ENCODE data around the gene SCYL2.

SCYL2 gene

DNA sequence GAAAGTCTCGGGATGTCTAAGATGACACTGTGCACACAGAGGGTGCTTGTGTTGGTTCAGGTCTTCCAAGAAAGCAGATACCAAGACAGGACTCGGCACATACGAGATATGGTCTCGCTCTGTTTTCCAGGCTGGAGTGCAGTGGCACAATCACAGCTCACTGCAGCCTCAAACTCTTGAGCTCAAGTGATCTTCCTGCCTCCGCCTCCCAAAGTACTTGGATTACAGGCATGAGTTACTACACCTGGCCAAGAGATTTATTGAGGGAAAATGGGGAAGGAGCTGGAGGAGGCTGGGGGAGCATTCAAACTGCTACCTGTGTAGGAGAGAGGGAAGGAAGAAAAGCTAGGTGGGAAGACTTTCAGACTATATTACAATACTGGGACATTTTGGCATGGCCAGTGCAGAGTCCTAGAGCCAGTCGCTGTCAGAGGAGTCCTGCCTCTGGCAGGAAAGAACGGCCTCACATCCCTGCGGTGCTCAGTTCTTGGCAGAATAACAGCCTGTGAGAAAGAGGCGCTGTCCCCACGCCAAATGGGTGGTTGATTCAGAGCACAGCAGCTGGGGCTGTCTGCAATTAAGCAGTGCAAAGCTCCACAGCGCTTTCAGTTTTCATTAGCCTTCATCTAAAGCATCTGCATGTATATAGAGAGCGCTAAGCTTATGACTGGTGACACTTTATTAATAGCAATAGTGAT lies 108.2 kb downstream of the SCYL2 start:
- peak; percentile 38; the same call in 2 of the 3 replicates for ATAC-seq
- TF ChIP-seq OSR1 (CRISPR knock-in tag; IDR thresholded peaks at IDR 0.05) (no peak), TOX (CRISPR knock-in tag; IDR thresholded peaks at IDR 0.05; ENCODE audit: borderline replicate concordance) (no peak), TCF4 (CRISPR knock-in tag; IDR thresholded peaks at IDR 0.05; ENCODE audit: borderline replicate concordance) (no peak), GLIS3 (CRISPR knock-in tag; IDR thresholded peaks at IDR 0.05) (no peak)

DNA sequence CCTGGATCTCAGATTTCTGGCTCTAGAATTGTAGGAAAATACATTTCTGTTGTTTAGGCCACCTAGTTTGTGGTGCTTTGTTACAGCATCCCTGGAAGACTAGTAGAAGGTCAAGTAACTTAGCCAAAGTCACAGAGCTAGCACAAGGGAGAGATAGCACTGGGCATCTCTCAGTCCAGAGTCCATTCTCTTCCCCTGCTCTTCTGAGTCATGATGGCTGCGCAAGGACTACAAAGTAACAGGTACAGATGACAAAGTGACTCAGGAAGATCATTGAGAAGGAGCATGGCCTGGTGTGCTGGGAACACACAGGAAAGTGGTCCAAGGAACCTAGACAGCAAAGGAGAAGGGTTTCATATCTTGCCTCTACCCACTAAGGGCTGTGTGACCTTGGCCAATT lies 109.2 kb downstream of the SCYL2 start:
- no peak for ATAC-seq
- TF ChIP-seq ZFP30 (CRISPR knock-in tag; IDR thresholded peaks at IDR 0.05) (no peak), OSR1 (CRISPR knock-in tag; IDR thresholded peaks at IDR 0.05) (no peak), ARNTL (CRISPR knock-in tag; IDR thresholded peaks at IDR 0.05; ENCODE audit: borderline replicate concordance, low read depth) (no peak), ZC3H10 (CRISPR knock-in tag; IDR thresholded peaks at IDR 0.05) (no peak)

DNA sequence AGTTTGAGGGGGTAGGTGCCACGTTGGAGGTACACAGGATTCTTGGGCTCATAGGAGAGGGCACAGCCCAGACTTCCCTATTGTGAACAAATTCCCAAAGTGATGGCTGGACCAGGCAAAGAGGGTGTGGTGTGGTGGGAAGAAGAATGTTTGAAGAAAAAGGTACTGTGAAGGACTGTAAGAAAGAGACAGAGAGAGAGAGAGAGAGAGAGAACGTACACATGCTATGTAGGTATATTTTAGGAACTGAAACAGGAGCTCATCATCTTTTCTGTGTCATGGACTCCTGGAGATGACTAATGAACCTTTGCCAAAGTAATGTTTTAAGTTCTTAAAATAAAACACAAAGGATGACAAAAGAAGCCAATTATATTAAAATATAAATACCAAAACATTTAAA lies 114.4 kb downstream of the SCYL2 start:
- no peak for ATAC-seq
- TF ChIP-seq, protein P1, sequence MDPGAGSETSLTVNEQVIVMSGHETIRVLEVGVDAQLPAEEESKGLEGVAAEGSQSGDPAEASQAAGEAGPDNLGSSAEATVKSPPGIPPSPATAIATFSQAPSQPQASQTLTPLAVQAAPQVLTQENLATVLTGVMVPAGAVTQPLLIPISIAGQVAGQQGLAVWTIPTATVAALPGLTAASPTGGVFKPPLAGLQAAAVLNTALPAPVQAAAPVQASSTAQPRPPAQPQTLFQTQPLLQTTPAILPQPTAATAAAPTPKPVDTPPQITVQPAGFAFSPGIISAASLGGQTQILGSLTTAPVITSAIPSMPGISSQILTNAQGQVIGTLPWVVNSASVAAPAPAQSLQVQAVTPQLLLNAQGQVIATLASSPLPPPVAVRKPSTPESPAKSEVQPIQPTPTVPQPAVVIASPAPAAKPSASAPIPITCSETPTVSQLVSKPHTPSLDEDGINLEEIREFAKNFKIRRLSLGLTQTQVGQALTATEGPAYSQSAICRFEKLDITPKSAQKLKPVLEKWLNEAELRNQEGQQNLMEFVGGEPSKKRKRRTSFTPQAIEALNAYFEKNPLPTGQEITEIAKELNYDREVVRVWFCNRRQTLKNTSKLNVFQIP (CRISPR knock-in tag; IDR thresholded peaks at IDR 0.05; ENCODE audit: borderline replicate concordance, low read depth): no peak
- TF ChIP-seq ESRRG (CRISPR knock-in tag; IDR thresholded peaks at IDR 0.05) (no peak), SNAI2 (CRISPR knock-in tag; IDR thresholded peaks at IDR 0.05) (no peak), BACH2 (CRISPR knock-in tag; IDR thresholded peaks at IDR 0.05; ENCODE audit: borderline replicate concordance) (no peak), ISL1 (CRISPR knock-in tag; IDR thresholded peaks at IDR 0.05) (no peak), CSDC2 (CRISPR knock-in tag; IDR thresholded peaks at IDR 0.05) (no peak), ZNF565 (CRISPR knock-in tag; conservative IDR thresholded peaks at IDR 0.05; ENCODE audit: low read depth) (no peak), OSR1 (CRISPR knock-in tag; IDR thresholded peaks at IDR 0.05) (no peak)
- TF ChIP-seq, protein P2, sequence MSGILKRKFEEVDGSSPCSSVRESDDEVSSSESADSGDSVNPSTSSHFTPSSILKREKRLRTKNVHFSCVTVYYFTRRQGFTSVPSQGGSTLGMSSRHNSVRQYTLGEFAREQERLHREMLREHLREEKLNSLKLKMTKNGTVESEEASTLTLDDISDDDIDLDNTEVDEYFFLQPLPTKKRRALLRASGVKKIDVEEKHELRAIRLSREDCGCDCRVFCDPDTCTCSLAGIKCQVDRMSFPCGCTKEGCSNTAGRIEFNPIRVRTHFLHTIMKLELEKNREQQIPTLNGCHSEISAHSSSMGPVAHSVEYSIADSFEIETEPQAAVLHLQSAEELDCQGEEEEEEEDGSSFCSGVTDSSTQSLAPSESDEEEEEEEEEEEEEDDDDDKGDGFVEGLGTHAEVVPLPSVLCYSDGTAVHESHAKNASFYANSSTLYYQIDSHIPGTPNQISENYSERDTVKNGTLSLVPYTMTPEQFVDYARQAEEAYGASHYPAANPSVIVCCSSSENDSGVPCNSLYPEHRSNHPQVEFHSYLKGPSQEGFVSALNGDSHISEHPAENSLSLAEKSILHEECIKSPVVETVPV (CRISPR knock-in tag; IDR thresholded peaks at IDR 0.05): no peak
- TF ChIP-seq, protein P3, sequence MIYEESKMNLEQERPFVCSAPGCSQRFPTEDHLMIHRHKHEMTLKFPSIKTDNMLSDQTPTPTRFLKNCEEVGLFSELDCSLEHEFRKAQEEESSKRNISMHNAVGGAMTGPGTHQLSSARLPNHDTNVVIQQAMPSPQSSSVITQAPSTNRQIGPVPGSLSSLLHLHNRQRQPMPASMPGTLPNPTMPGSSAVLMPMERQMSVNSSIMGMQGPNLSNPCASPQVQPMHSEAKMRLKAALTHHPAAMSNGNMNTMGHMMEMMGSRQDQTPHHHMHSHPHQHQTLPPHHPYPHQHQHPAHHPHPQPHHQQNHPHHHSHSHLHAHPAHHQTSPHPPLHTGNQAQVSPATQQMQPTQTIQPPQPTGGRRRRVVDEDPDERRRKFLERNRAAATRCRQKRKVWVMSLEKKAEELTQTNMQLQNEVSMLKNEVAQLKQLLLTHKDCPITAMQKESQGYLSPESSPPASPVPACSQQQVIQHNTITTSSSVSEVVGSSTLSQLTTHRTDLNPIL (CRISPR knock-in tag; IDR thresholded peaks at IDR 0.05; ENCODE audit: low read depth): no peak
- TF ChIP-seq, protein P4, sequence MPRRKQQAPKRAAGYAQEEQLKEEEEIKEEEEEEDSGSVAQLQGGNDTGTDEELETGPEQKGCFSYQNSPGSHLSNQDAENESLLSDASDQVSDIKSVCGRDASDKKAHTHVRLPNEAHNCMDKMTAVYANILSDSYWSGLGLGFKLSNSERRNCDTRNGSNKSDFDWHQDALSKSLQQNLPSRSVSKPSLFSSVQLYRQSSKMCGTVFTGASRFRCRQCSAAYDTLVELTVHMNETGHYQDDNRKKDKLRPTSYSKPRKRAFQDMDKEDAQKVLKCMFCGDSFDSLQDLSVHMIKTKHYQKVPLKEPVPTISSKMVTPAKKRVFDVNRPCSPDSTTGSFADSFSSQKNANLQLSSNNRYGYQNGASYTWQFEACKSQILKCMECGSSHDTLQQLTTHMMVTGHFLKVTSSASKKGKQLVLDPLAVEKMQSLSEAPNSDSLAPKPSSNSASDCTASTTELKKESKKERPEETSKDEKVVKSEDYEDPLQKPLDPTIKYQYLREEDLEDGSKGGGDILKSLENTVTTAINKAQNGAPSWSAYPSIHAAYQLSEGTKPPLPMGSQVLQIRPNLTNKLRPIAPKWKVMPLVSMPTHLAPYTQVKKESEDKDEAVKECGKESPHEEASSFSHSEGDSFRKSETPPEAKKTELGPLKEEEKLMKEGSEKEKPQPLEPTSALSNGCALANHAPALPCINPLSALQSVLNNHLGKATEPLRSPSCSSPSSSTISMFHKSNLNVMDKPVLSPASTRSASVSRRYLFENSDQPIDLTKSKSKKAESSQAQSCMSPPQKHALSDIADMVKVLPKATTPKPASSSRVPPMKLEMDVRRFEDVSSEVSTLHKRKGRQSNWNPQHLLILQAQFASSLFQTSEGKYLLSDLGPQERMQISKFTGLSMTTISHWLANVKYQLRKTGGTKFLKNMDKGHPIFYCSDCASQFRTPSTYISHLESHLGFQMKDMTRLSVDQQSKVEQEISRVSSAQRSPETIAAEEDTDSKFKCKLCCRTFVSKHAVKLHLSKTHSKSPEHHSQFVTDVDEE (CRISPR knock-in tag; IDR thresholded peaks at IDR 0.05): no peak

DNA sequence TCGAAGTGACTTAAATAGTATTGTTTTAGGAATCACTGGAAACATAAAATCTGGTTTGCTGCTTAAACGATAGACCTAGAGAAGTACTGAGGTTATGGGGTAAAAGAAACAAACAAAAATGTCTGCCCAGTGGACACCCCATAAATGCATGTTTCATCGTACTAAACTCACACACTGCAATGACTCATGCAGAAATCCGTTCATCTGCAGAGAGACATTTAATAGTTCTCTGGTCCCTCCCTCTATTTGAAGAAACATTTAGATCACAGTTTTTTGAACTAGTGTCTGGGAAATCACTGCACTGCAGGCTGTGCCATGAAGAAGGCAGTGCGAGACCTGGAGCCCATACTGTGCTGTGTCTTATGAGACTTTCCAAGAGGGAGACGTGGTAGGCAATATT lies 115.4 kb downstream of the SCYL2 start:
- ATAC-seq: peak; percentile 81
- TF ChIP-seq TCF4 (CRISPR knock-in tag; IDR thresholded peaks at IDR 0.05; ENCODE audit: borderline replicate concordance) (no peak), ZNF565 (CRISPR knock-in tag; conservative IDR thresholded peaks at IDR 0.05; ENCODE audit: low read depth) (no peak), ESRRG (CRISPR knock-in tag; IDR thresholded peaks at IDR 0.05) (no peak), GLIS3 (CRISPR knock-in tag; IDR thresholded peaks at IDR 0.05) (no peak), ISL1 (CRISPR knock-in tag; IDR thresholded peaks at IDR 0.05) (no peak), OSR1 (CRISPR knock-in tag; IDR thresholded peaks at IDR 0.05) (no peak), ZFP30 (CRISPR knock-in tag; IDR thresholded peaks at IDR 0.05) (no peak), SNAI2 (CRISPR knock-in tag; IDR thresholded peaks at IDR 0.05) (no peak), RARB (CRISPR knock-in tag; IDR thresholded peaks at IDR 0.05) (no peak), CSDC2 (CRISPR knock-in tag; IDR thresholded peaks at IDR 0.05) (no peak), ZNF70 (CRISPR knock-in tag; IDR thresholded peaks at IDR 0.05) (no peak), ZC3H10 (CRISPR knock-in tag; IDR thresholded peaks at IDR 0.05) (no peak), BACH2 (CRISPR knock-in tag; IDR thresholded peaks at IDR 0.05; ENCODE audit: borderline replicate concordance) (no peak)
- TF ChIP-seq, protein P5, sequence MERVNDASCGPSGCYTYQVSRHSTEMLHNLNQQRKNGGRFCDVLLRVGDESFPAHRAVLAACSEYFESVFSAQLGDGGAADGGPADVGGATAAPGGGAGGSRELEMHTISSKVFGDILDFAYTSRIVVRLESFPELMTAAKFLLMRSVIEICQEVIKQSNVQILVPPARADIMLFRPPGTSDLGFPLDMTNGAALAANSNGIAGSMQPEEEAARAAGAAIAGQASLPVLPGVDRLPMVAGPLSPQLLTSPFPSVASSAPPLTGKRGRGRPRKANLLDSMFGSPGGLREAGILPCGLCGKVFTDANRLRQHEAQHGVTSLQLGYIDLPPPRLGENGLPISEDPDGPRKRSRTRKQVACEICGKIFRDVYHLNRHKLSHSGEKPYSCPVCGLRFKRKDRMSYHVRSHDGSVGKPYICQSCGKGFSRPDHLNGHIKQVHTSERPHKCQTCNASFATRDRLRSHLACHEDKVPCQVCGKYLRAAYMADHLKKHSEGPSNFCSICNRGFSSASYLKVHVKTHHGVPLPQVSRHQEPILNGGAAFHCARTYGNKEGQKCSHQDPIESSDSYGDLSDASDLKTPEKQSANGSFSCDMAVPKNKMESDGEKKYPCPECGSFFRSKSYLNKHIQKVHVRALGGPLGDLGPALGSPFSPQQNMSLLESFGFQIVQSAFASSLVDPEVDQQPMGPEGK (CRISPR knock-in tag; IDR thresholded peaks at IDR 0.05; ENCODE audit: borderline replicate concordance): no peak
- TF ChIP-seq, protein P3 (CRISPR knock-in tag; IDR thresholded peaks at IDR 0.05; ENCODE audit: low read depth): no peak
- TF ChIP-seq, protein P2 (CRISPR knock-in tag; IDR thresholded peaks at IDR 0.05): no peak
- TF ChIP-seq, protein P1 (CRISPR knock-in tag; IDR thresholded peaks at IDR 0.05; ENCODE audit: borderline replicate concordance, low read depth): no peak
